HepG2 (cell line): ENCODE data around the gene CCDC9B. TPM values are rescaled to one million over a fixed set of nuclear protein-coding genes. Genes with fewer than 3 reads are reported as not detected.
A peak's percentile ranks its signal among the peaks of the same experiment; 100 is the strongest.

Experiments
- ATF7-NPFF ChIP-seq: sonication (generic); formaldehyde crosslinking; IDR thresholded peaks from 2 replicates; pipeline ENCODE4 v1.8.1; 2023; ENCODE audit warnings: mild to moderate bottlenecking, low read depth, missing genetic modification reagents, moderate library complexity
- DNMT1 ChIP-seq: sonication (generic); formaldehyde crosslinking; IDR thresholded peaks from 2 replicates; pipeline ENCODE4 v1.5.1; 2020; ENCODE audit warnings: mild to moderate bottlenecking, missing genetic modification reagents
- FOXO1 ChIP-seq: sonication (generic); formaldehyde crosslinking; IDR thresholded peaks from 2 replicates; pipeline ENCODE4 v1.4.0; 2020; ENCODE audit warnings: missing genetic modification reagents
- GFI1 ChIP-seq: sonication (generic); formaldehyde crosslinking; IDR thresholded peaks from 2 replicates; pipeline ENCODE4 v1.5.0; 2020; ENCODE audit warnings: missing genetic modification reagents, mild to moderate bottlenecking, borderline replicate concordance
- KDM2A ChIP-seq: sonication (generic); formaldehyde crosslinking; IDR thresholded peaks from 2 replicates; pipeline ENCODE4 v1.4.0; 2020; ENCODE audit warnings: low read depth, missing genetic modification reagents, borderline replicate concordance
- MXI1 ChIP-seq: IDR thresholded peaks from 3 replicates; pipeline ENCODE4 v1.6.1; 2012; ENCODE audit warnings: low read depth, low read length, inconsistent platforms, borderline replicate concordance
- SP1 ChIP-seq, 2 experiments: fragments of 450-650 bp in 1 of 2; sonication (generic) in 1 of 2; formaldehyde crosslinking in 1 of 2; IDR thresholded peaks; 2 replicates each; pipeline versions ENCODE4 v1.4.0 to v1.6.1; 2016 to 2020; ENCODE audit warnings: missing genetic modification reagents in 1 of 2
- ZBTB4 ChIP-seq: sonication (generic); formaldehyde crosslinking; IDR thresholded peaks from 2 replicates; pipeline ENCODE4 v1.4.0; 2020; ENCODE audit warnings: missing genetic modification reagents, mild to moderate bottlenecking, borderline replicate concordance
- ZNF136 ChIP-seq: sonication (generic); formaldehyde crosslinking; IDR thresholded peaks from 2 replicates; pipeline ENCODE4 v1.8.1; 2022; ENCODE audit warnings: low read depth, mild to moderate bottlenecking, moderate library complexity, missing genetic modification reagents
- ZNF335 ChIP-seq: sonication (generic); formaldehyde crosslinking; IDR thresholded peaks from 2 replicates; pipeline ENCODE4 v1.4.0; 2020; ENCODE audit warnings: missing genetic modification reagents
- ZNF501 ChIP-seq: sonication (generic); formaldehyde crosslinking; IDR thresholded peaks from 2 replicates; pipeline ENCODE4 v1.5.1; 2020; ENCODE audit warnings: mild to moderate bottlenecking, moderate library complexity, missing genetic modification reagents
- ZNF788 ChIP-seq: sonication (generic); formaldehyde crosslinking; IDR thresholded peaks from 2 replicates; pipeline ENCODE4 v1.5.0; 2020; ENCODE audit warnings: mild to moderate bottlenecking, missing genetic modification reagents, borderline replicate concordance
- polyA plus RNA-seq, 8 experiments: library from polyadenylated mRNA; depleted of rRNA in 3 of 8; stranded (reverse) in 7 of 8; unstranded in 1 of 8; fragments of >200 nt; fragmentation: Illumina TruSeq in 4 of 8; extraction: Trizol in 4 of 8; gene quantifications; 2 replicates each; pipeline versions ENCODE4 v1.2.1 to v1.2.3, GENCODE V29; 2011 to 2016; ENCODE audit warnings: low read depth in 4 of 8, missing spikeins in 1 of 8, mixed read lengths in 1 of 8; ENCODE audit not compliant: insufficient read depth in 1 of 8
- total RNA-seq, 5 experiments: library from RNA; depleted of rRNA; stranded (reverse); fragments of >200 nt; fragmentation: Illumina TruSeq; extraction: Trizol; gene quantifications; 2 replicates each; pipeline ENCODE4 v1.2.3, GENCODE V29; 2016; ENCODE audit warnings: low read depth in 1 of 5
- TF ChIP-seq, protein P1 (sequence below), 2 experiments: IDR thresholded peaks; 2 replicates each; pipeline ENCODE4 v1.6.1; 2011 to 2012; ENCODE audit warnings: low read length in 2 of 2, borderline replicate concordance in 1 of 2, low read depth in 1 of 2, mild to moderate bottlenecking in 1 of 2, moderate library complexity in 1 of 2
- TF ChIP-seq, protein P2 (sequence below): sonication (generic); formaldehyde crosslinking; IDR thresholded peaks from 2 replicates; pipeline ENCODE4 v1.5.0; 2020; ENCODE audit warnings: mild to moderate bottlenecking, missing genetic modification reagents, borderline replicate concordance
- TF ChIP-seq, protein P3 (sequence below): IDR thresholded peaks from 2 replicates; pipeline ENCODE4 v1.6.1; 2016; ENCODE audit warnings: control low read depth
- TF ChIP-seq, protein P4 (sequence below): sonication (generic); formaldehyde crosslinking; IDR thresholded peaks from 2 replicates; pipeline ENCODE4 v1.8.0; 2022; ENCODE audit warnings: mild to moderate bottlenecking, missing genetic modification reagents, moderate library complexity

The CCDC9B gene
- total and polyA plus RNA-seq, 2 of the 13 experiments (the other 11 are each of a cell fraction or from before 2014, with no cell fraction given), result 0.98 to 1.6 TPM

- TF ChIP-seq, protein P1, sequence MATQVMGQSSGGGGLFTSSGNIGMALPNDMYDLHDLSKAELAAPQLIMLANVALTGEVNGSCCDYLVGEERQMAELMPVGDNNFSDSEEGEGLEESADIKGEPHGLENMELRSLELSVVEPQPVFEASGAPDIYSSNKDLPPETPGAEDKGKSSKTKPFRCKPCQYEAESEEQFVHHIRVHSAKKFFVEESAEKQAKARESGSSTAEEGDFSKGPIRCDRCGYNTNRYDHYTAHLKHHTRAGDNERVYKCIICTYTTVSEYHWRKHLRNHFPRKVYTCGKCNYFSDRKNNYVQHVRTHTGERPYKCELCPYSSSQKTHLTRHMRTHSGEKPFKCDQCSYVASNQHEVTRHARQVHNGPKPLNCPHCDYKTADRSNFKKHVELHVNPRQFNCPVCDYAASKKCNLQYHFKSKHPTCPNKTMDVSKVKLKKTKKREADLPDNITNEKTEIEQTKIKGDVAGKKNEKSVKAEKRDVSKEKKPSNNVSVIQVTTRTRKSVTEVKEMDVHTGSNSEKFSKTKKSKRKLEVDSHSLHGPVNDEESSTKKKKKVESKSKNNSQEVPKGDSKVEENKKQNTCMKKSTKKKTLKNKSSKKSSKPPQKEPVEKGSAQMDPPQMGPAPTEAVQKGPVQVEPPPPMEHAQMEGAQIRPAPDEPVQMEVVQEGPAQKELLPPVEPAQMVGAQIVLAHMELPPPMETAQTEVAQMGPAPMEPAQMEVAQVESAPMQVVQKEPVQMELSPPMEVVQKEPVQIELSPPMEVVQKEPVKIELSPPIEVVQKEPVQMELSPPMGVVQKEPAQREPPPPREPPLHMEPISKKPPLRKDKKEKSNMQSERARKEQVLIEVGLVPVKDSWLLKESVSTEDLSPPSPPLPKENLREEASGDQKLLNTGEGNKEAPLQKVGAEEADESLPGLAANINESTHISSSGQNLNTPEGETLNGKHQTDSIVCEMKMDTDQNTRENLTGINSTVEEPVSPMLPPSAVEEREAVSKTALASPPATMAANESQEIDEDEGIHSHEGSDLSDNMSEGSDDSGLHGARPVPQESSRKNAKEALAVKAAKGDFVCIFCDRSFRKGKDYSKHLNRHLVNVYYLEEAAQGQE (IDR thresholded peaks at IDR 0.05; ENCODE audit: borderline replicate concordance in 1 of 2, low read depth in 1 of 2, low read length in 2 of 2), result peak in 1 of 2 experiments; percentile 92
- TF ChIP-seq ZNF335 (CRISPR knock-in tag) (no peak), GFI1 (CRISPR knock-in tag) (no peak), ZBTB4 (CRISPR knock-in tag) (no peak), ZNF501 (CRISPR knock-in tag) (peak; percentile 61; the same call in 1 of the 2 replicates), MXI1 (peak; percentile 94), ZNF788 (CRISPR knock-in tag) (no peak), FOXO1 (CRISPR knock-in tag) (0 out of 2 replicates have a peak, but pooled peaks have one; percentile 8), KDM2A (CRISPR knock-in tag) (peak; percentile 51; the same call in 1 of the 2 replicates), ATF7-NPFF (CRISPR knock-in tag) (peak; percentile 40; the same call in 1 of the 2 replicates), DNMT1 (CRISPR knock-in tag) (0 out of 2 replicates have a peak, but pooled peaks have one; percentile 14), ZNF136 (CRISPR knock-in tag) (no peak), SP1 (IDR thresholded peaks at IDR 0.05) (no peak), SP1 (CRISPR knock-in tag; IDR thresholded peaks at IDR 0.05) (no peak)
- TF ChIP-seq, protein P2, sequence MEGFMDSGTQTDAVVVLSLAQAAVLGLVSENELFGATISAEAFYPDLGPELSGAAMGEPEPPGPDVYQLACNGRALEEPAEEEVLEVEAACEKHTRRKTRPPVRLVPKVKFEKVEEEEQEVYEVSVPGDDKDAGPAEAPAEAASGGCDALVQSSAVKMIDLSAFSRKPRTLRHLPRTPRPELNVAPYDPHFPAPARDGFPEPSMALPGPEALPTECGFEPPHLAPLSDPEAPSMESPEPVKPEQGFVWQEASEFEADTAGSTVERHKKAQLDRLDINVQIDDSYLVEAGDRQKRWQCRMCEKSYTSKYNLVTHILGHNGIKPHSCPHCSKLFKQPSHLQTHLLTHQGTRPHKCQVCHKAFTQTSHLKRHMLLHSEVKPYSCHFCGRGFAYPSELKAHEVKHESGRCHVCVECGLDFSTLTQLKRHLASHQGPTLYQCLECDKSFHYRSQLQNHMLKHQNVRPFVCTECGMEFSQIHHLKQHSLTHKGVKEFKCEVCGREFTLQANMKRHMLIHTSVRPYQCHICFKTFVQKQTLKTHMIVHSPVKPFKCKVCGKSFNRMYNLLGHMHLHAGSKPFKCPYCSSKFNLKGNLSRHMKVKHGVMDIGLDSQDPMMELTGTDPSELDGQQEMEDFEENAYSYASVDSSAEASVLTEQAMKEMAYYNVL (CRISPR knock-in tag), result no peak
- TF ChIP-seq, protein P3, sequence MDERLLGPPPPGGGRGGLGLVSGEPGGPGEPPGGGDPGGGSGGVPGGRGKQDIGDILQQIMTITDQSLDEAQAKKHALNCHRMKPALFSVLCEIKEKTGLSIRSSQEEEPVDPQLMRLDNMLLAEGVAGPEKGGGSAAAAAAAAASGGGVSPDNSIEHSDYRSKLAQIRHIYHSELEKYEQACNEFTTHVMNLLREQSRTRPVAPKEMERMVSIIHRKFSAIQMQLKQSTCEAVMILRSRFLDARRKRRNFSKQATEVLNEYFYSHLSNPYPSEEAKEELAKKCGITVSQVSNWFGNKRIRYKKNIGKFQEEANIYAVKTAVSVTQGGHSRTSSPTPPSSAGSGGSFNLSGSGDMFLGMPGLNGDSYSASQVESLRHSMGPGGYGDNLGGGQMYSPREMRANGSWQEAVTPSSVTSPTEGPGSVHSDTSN (CRISPR knock-in tag), result no peak
- TF ChIP-seq, protein P4, sequence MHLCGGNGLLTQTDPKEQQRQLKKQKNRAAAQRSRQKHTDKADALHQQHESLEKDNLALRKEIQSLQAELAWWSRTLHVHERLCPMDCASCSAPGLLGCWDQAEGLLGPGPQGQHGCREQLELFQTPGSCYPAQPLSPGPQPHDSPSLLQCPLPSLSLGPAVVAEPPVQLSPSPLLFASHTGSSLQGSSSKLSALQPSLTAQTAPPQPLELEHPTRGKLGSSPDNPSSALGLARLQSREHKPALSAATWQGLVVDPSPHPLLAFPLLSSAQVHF (CRISPR knock-in tag), result no peak
Measured at GRCh38 chr15:40357723-40358470, 17.2 kb upstream of the CCDC9B start, which contains the start of gene DISP2 (continued).
